ENCODE data around the gene DNAJB13. TPM values are rescaled to one million over a fixed set of nuclear protein-coding genes. Genes with fewer than 3 reads are reported as not detected.

DNAJB13 gene
- total RNA-seq, 2 donors from 2014 or later = not detected

GRCh38 chr11:73914284-73914683 is 36.5 kb upstream of the DNAJB13 start:
- H3K27me3 ChIP-seq = no peaks in the 10 kb centered on the region
- DNase-seq (ENCODE audit: low spot score) = no peak
- no peaks in the 10 kb centered on the region for H3K4me1 ChIP-seq
- H3K27ac ChIP-seq = no peak overlapping the region
- TF ChIP-seq CTCF (IDR thresholded peaks at IDR 0.05) = no peak
- no peaks in the 10 kb centered on the region for H3K9me3 ChIP-seq
- H3K4me3 ChIP-seq = no peak overlapping the region
- H3K36me3 ChIP-seq = peaks cover 81% of the 10 kb centered on the region

DNA sequence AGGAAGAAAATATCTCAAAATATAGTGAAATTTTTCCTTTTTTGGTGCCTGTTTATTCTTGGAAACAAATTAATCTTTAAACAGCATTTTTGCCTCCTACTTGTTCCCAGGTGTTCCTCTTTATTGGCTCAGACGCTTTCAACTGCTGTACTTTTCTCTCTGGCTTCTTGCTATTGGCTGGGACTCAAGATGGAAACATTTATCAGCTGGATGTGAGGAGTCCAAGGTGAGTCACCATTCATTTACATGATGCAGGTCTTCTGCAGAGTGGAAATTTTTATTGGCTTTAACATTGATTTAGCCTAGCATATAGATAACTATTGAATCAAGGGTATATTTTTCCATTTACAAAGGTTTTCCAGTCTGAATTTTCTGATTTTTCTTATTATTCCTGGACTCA is 34.4 kb upstream of the DNAJB13 start:
- DNase-seq (ENCODE audit: low spot score) = no peak
- H3K4me1 ChIP-seq = no peaks in the 10 kb centered on the region
- H3K27ac ChIP-seq = no peak overlapping the region
- peaks cover 78% of the 10 kb centered on the region for H3K36me3 ChIP-seq
- H3K4me3 ChIP-seq = no peak overlapping the region
- TF ChIP-seq CTCF (IDR thresholded peaks at IDR 0.05) = no peak
- H3K9me3 ChIP-seq = no peaks in the 10 kb centered on the region
- H3K27me3 ChIP-seq = no peaks in the 10 kb centered on the region

GRCh38 chr11:73921180-73921579 is 29.6 kb upstream of the DNAJB13 start:
- Histone ChIP-seq H3K4me1 (no peaks in the 10 kb centered on the region), H3K4me3 (no peak overlapping the region), H3K27me3 (no peaks in the 10 kb centered on the region), H3K9me3 (no peaks in the 10 kb centered on the region), H3K36me3 (peaks cover 75% of the 10 kb centered on the region), H3K27ac (no peak overlapping the region)
- no peak for TF ChIP-seq CTCF (IDR thresholded peaks at IDR 0.05)
- DNase-seq (ENCODE audit: low spot score) = no peak

DNA sequence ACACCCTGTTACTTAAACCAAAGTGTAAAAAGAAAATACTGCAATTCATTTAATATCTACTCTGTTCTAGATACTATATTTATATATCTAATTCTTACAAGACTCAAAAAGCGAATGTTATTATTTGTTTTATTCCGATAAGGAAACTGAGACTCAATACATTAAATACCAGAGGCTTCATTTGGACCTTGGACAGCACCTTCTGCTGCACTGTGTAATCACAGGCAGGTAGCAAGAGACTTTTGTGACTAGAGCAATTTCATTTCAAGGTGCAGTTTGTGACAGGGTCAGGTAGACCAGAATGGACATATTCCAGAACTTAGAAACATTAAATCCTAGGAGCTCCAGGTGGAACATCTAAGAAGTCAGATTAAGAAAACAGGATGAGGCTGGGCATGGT is 21.4 kb upstream of the DNAJB13 start:
- no peak for DNase-seq (ENCODE audit: low spot score)

GRCh38 chr11:73931039-73931645 is 19.7 kb upstream of the DNAJB13 start:
- H3K9me3 ChIP-seq = no peaks in the 10 kb centered on the region
- no peaks in the 10 kb centered on the region for H3K4me1 ChIP-seq
- H3K4me3 ChIP-seq = no peak overlapping the region
- TF ChIP-seq CTCF (IDR thresholded peaks at IDR 0.05) = peak in 1 of 2 donors; percentile 24
- DNase-seq (ENCODE audit: low spot score) = no peak
- H3K27me3 ChIP-seq = no peaks in the 10 kb centered on the region
- H3K36me3 ChIP-seq = peaks cover 38% of the 10 kb centered on the region
- no peak overlapping the region for H3K27ac ChIP-seq

More for the DNA sequence above, 21.4 kb upstream of the DNAJB13 start:
- Histone ChIP-seq H3K4me1 (no peaks in the 10 kb centered on the region), H3K27me3 (no peaks in the 10 kb centered on the region), H3K27ac (no peak overlapping the region), H3K9me3 (no peaks in the 10 kb centered on the region), H3K36me3 (peaks cover 50% of the 10 kb centered on the region), H3K4me3 (no peak overlapping the region)
- no peak for TF ChIP-seq CTCF (IDR thresholded peaks at IDR 0.05)

DNA sequence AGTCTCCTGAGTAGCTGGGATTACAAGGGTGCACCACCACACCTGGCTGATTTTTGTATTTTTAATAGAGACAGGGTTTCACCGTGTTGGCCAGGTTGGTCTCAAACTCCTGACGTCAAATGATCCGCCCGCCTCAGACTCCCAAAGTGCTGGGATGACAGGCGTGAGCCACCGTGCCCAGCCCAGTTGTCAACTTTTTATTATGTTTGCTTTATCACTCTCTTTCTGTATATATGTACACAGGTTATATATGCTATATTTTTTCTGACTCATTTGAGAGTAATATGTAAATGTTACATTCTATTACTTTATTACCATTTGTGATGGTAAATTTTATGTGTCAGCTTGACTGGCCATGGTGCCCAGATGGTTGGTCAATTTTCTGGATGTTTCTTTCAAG is 18.9 kb upstream of the DNAJB13 start:
- DNase-seq (ENCODE audit: low spot score) = no peak
- no peak overlapping the region for H3K4me3 ChIP-seq
- H3K36me3 ChIP-seq = peaks cover 34% of the 10 kb centered on the region
- TF ChIP-seq CTCF (IDR thresholded peaks at IDR 0.05) = no peak
- no peak overlapping the region for H3K27ac ChIP-seq
- no peaks in the 10 kb centered on the region for H3K4me1 ChIP-seq
- no peaks in the 10 kb centered on the region for H3K9me3 ChIP-seq
- no peaks in the 10 kb centered on the region for H3K27me3 ChIP-seq
